Measurements from ENCODE around the gene LPAR6. TPM values are rescaled to one million over a fixed set of nuclear protein-coding genes. Genes with fewer than 3 reads are reported as not detected.

Gene LPAR6
- polyA plus RNA-seq, 1 of the 3 experiments (the other 2 are of a cell fraction): 0.03 TPM

DNA sequence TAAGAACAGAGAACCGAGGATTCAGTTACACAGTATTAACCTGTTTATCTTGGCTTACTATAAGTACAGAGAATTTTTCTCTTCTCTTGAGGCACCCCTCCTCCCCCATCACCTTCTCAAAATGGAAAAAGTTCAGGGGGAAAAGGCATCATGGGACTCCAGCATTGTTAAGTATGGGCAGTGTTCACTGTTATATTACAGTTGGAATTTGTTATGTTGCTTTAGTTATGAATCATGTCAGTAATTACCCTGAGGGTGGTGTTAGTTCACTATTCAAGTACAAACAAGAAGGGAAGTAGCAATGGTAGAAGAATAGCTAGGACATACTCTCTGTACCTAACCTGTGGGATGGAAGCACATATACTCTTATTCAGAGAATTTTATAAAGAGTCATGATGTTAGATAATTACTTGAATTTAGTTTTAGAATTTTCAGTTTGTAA lies 12.0 kb downstream of the LPAR6 start (continued):
- TF ChIP-seq EZH2phosphoT487 (IDR thresholded peaks at IDR 0.05; ENCODE audit: borderline replicate concordance, low read depth): no peak
- TF ChIP-seq, protein P1, sequence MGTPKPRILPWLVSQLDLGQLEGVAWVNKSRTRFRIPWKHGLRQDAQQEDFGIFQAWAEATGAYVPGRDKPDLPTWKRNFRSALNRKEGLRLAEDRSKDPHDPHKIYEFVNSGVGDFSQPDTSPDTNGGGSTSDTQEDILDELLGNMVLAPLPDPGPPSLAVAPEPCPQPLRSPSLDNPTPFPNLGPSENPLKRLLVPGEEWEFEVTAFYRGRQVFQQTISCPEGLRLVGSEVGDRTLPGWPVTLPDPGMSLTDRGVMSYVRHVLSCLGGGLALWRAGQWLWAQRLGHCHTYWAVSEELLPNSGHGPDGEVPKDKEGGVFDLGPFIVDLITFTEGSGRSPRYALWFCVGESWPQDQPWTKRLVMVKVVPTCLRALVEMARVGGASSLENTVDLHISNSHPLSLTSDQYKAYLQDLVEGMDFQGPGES (IDR thresholded peaks at IDR 0.05; ENCODE audit: low read depth, low read length): no peak
- no peak for TF ChIP-seq SMC3 (IDR thresholded peaks at IDR 0.05; ENCODE audit: low read depth, low read length)
- no peak for TF ChIP-seq RFX5 (IDR thresholded peaks at IDR 0.05; ENCODE audit: low read length)
- TF ChIP-seq NRF1 (IDR thresholded peaks at IDR 0.05; ENCODE audit: low read depth, low read length): no peak
- no peak for TF ChIP-seq FOSL2 (IDR thresholded peaks at IDR 0.05; ENCODE audit: borderline replicate concordance, low read depth)
- TF ChIP-seq NFIC (IDR thresholded peaks at IDR 0.05; ENCODE audit: borderline replicate concordance): no peak
- no peak for TF ChIP-seq JUND (IDR thresholded peaks at IDR 0.05)

DNA sequence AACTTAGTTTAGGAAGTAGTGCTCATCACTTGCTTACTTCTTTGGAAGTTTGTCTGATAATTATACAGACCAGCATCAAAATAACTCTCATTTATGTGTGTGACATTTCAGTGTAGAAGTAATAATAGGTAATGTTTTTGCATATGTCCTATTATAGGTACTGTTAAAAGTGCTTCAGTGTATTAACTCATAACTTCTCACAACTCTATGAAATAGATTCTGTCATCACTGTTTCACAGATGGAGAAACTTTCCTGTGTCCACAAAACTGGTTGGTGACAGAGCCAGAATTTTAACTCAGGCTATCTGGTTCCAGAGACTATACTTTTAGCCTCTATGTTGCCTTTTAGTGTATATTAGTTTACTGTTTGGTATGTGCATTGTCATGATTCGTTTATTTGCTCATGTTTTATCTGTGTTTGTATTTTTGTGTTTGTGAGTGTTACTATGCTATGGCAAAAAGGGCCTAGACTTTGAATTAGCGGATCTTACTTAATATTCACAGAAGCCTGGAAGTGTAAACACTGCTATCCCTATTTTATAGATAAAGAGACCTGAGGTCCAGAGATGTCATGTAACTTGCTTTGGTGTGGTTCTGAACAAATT lies 12.7 kb downstream of the LPAR6 start:
- H3K36me3 ChIP-seq (replicated peaks in 1 of 2; ENCODE audit: control insufficient read depth in 1 of 2, insufficient read depth in 2 of 2, low read length in 1 of 2): peaks cover 0 to 8% of the 10 kb centered on the region in 2 experiments
- no peak overlapping the region for H3K4me3 ChIP-seq (ENCODE audit: low read depth in 2 of 2, low read length in 1 of 2)
- H3K27ac ChIP-seq (ENCODE audit: low read depth in 2 of 2, low read length in 1 of 2): peak overlapping the region; percentile 29 to 79; a peak in 3 of 4 replicates
- peaks cover 18% of the 10 kb centered on the region for H3F3A ChIP-seq (replicated peaks; ENCODE audit: insufficient read depth)
- DNase-seq: no peak
- no peaks in the 10 kb centered on the region for H4K20me1 ChIP-seq (ENCODE audit: insufficient read depth)
- no peak overlapping the region for H3K9ac ChIP-seq
- POLR2A ChIA-PET: no interaction called here
- 0 out of 2 replicates have a peak, but pooled peaks cover 2% of the 10 kb centered on the region for H3K79me2 ChIP-seq (ENCODE audit: insufficient read depth)
- 89% methylated on average over 2 of the region's 2 CpGs for WGBS (ENCODE audit: low lambda C conversion rate)
- no peak overlapping the region for H2AFZ ChIP-seq (ENCODE audit: low read depth)
- H3K4me1 ChIP-seq (ENCODE audit: control insufficient read depth in 1 of 2, insufficient read depth in 2 of 2, low read depth in 1 of 2, low read length in 1 of 2): peaks cover 0 to 29% of the 10 kb centered on the region in 2 experiments; a peak in 3 of 4 replicates
- no peaks in the 10 kb centered on the region for H3K27me3 ChIP-seq (ENCODE audit: insufficient read depth)
- no peak for TF ChIP-seq RAD21 (IDR thresholded peaks at IDR 0.05; ENCODE audit: low read length)
- TF ChIP-seq, protein P2, sequence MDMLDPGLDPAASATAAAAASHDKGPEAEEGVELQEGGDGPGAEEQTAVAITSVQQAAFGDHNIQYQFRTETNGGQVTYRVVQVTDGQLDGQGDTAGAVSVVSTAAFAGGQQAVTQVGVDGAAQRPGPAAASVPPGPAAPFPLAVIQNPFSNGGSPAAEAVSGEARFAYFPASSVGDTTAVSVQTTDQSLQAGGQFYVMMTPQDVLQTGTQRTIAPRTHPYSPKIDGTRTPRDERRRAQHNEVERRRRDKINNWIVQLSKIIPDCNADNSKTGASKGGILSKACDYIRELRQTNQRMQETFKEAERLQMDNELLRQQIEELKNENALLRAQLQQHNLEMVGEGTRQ (IDR thresholded peaks at IDR 0.05; ENCODE audit: borderline replicate concordance, low read depth, low read length): no peak
- no peak for TF ChIP-seq GABPA (IDR thresholded peaks at IDR 0.05; ENCODE audit: low read depth)
- TF ChIP-seq FOXJ3 (CRISPR knock-in tag; IDR thresholded peaks at IDR 0.05): no peak
- TF ChIP-seq, protein P3, sequence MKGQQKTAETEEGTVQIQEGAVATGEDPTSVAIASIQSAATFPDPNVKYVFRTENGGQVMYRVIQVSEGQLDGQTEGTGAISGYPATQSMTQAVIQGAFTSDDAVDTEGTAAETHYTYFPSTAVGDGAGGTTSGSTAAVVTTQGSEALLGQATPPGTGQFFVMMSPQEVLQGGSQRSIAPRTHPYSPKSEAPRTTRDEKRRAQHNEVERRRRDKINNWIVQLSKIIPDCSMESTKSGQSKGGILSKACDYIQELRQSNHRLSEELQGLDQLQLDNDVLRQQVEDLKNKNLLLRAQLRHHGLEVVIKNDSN (IDR thresholded peaks at IDR 0.05; ENCODE audit: borderline replicate concordance, low read depth): no peak
- TF ChIP-seq MEF2A (IDR thresholded peaks at IDR 0.05; ENCODE audit: borderline replicate concordance, low read depth): no peak
- TF ChIP-seq, protein P4, sequence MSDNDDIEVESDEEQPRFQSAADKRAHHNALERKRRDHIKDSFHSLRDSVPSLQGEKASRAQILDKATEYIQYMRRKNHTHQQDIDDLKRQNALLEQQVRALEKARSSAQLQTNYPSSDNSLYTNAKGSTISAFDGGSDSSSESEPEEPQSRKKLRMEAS (IDR thresholded peaks at IDR 0.05; ENCODE audit: low read depth): no peak
- TF ChIP-seq SMC3 (IDR thresholded peaks at IDR 0.05; ENCODE audit: low read depth, low read length): no peak
- TF ChIP-seq FOXM1 (IDR thresholded peaks at IDR 0.05; ENCODE audit: low read depth): no peak
- TF ChIP-seq, protein P5, sequence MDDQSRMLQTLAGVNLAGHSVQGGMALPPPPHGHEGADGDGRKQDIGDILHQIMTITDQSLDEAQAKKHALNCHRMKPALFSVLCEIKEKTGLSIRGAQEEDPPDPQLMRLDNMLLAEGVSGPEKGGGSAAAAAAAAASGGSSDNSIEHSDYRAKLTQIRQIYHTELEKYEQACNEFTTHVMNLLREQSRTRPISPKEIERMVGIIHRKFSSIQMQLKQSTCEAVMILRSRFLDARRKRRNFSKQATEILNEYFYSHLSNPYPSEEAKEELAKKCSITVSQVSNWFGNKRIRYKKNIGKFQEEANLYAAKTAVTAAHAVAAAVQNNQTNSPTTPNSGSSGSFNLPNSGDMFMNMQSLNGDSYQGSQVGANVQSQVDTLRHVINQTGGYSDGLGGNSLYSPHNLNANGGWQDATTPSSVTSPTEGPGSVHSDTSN (IDR thresholded peaks at IDR 0.05): no peak
- no peak for TF ChIP-seq EZH2phosphoT487 (IDR thresholded peaks at IDR 0.05; ENCODE audit: borderline replicate concordance, low read depth)
- CTCF ChIA-PET: no interaction called here
- H3K9me2 ChIP-seq: no peaks in the 10 kb centered on the region
- no peak overlapping the region for H3K4me2 ChIP-seq
- H3K9me3 ChIP-seq: no peaks in the 10 kb centered on the region

All from SK-N-SH (cell line).